Mesendoderm (in vitro differentiated cells): ENCODE measurements around the gene NDUFA8.

Experiments used
- DNase-seq: peaks from one replicate; pipeline ENCODE4 v3.0.0; 2013
- H2AK5ac ChIP-seq: 2 replicates; pipeline ENCODE4 v1.6.1; 2013; ENCODE audit warnings: low read length, inconsistent platforms
- H2BK120ac ChIP-seq: 2 replicates; pipeline ENCODE4 v1.6.1; 2013; ENCODE audit warnings: low read depth, mild to moderate bottlenecking, low read length, moderate library complexity, mixed read lengths
- H2BK15ac ChIP-seq: replicated peaks from 2 replicates; pipeline ENCODE4 v1.6.1; 2013; ENCODE audit warnings: low read depth, mild to moderate bottlenecking, moderate library complexity
- H2BK5ac ChIP-seq: 2 replicates; pipeline ENCODE4 v1.6.1; 2013; ENCODE audit warnings: low read length, inconsistent platforms
- H3K18ac ChIP-seq: 2 replicates; pipeline ENCODE4 v1.6.1; 2013; ENCODE audit warnings: mild to moderate bottlenecking, low read length, mixed read lengths
- H3K23ac ChIP-seq: one replicate; pipeline ENCODE4 v1.6.1; 2013; ENCODE audit warnings: low read length
- H3K27ac ChIP-seq: 2 replicates; pipeline ENCODE4 v1.5.1; 2013; ENCODE audit warnings: low read depth, mild to moderate bottlenecking, inconsistent platforms, low read length, moderate library complexity
- H3K27me3 ChIP-seq: 2 replicates; pipeline ENCODE4 v1.6.1; 2013; ENCODE audit warnings: low read length, control low read depth, mild to moderate bottlenecking, inconsistent platforms; ENCODE audit not compliant: insufficient read depth, poor library complexity
- H3K36me3 ChIP-seq: 2 replicates; pipeline ENCODE4 v1.6.1; 2013; ENCODE audit warnings: low read length, inconsistent platforms; ENCODE audit not compliant: control insufficient read depth, insufficient read depth
- H3K4ac ChIP-seq: one replicate; pipeline ENCODE4 v1.6.1; 2013; ENCODE audit warnings: low read depth, mild to moderate bottlenecking, low read length, moderate library complexity
- H3K4me1 ChIP-seq: 2 replicates; pipeline ENCODE4 v1.6.1; 2013; ENCODE audit warnings: low read depth, low read length, inconsistent platforms; ENCODE audit not compliant: control insufficient read depth
- H3K4me2 ChIP-seq: 2 replicates; pipeline ENCODE4 v1.6.1; 2013; ENCODE audit warnings: low read length
- H3K4me3 ChIP-seq: 2 replicates; pipeline ENCODE4 v1.5.1; 2013; ENCODE audit warnings: mild to moderate bottlenecking, low read length
- H3K56ac ChIP-seq: one replicate; pipeline ENCODE4 v1.6.1; 2013; ENCODE audit warnings: low read length
- H3K79me1 ChIP-seq: 2 replicates; pipeline ENCODE4 v1.6.1; 2013; ENCODE audit warnings: low read length, inconsistent platforms
- H3K79me2 ChIP-seq: 2 replicates; pipeline ENCODE4 v1.6.1; 2013; ENCODE audit warnings: mild to moderate bottlenecking, low read length; ENCODE audit not compliant: control insufficient read depth, insufficient read depth
- H3K9ac ChIP-seq: 2 replicates; pipeline ENCODE4 v1.6.1; 2013; ENCODE audit warnings: low read length, inconsistent platforms
- H4K5ac ChIP-seq: one replicate; pipeline ENCODE4 v1.6.1; 2013; ENCODE audit warnings: low read length
- H4K8ac ChIP-seq: one replicate; pipeline ENCODE4 v1.6.1; 2013; ENCODE audit warnings: low read depth, mild to moderate bottlenecking, control low read depth, low read length, moderate library complexity
- WGBS: extraction: QIAGEN DNeasy Blood & Tissue Kit; methylation state at CpG from one replicate; pipeline ENCODE4 v1.1.7; 2013; ENCODE audit warnings: low lambda C conversion rate, missing lambda C conversion rate; ENCODE audit not compliant: insufficient coverage; ENCODE audit errors: extremely low coverage; 5-methylcytosine and 5-hydroxymethylcytosine counted together

Gene NDUFA8

DNA sequence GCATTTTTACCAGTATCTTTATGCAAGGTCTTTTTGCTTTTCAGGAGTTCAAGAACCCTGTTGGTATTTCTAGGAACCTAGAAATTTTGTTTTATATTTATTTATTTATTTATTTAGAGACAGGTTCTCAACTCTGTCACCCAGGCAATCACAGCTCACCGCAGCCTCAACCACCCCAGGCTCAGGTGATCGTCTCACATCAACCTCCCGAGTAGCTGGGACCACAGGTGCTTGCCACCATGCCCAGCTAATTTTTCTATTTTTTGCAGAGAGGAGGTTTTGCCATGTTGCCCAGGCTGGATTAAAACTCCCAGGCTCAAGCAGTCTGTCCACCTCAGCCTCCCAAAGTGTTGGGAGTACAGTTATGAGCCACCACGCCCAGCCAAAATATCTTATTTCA, 36.3 kb upstream of the NDUFA8 start:
- no peak overlapping the region for H3K4me3 ChIP-seq
- H3K4ac ChIP-seq, result no peak overlapping the region
- DNase-seq, result no peak
- no peak overlapping the region for H2AK5ac ChIP-seq
- no peak overlapping the region for H4K5ac ChIP-seq
- H3K27me3 ChIP-seq, result no peaks in the 10 kb centered on the region
- H3K4me2 ChIP-seq, result no peak overlapping the region
- no peaks in the 10 kb centered on the region for H3K4me1 ChIP-seq
- no peak overlapping the region for H3K56ac ChIP-seq
- no peaks in the 10 kb centered on the region for H3K36me3 ChIP-seq
- no peak overlapping the region for H3K23ac ChIP-seq
- no peak overlapping the region for H3K9ac ChIP-seq
- no peak overlapping the region for H2BK15ac ChIP-seq
- H3K18ac ChIP-seq, result no peak overlapping the region
- H3K79me2 ChIP-seq, result no peaks in the 10 kb centered on the region
- no peaks in the 10 kb centered on the region for H3K79me1 ChIP-seq
- H3K27ac ChIP-seq, result no peak overlapping the region
- no CpG with 5 or more reads among the region's 4 CpGs for WGBS
- no peak overlapping the region for H2BK5ac ChIP-seq
- no peak overlapping the region for H2BK120ac ChIP-seq
- no peak overlapping the region for H4K8ac ChIP-seq

DNA sequence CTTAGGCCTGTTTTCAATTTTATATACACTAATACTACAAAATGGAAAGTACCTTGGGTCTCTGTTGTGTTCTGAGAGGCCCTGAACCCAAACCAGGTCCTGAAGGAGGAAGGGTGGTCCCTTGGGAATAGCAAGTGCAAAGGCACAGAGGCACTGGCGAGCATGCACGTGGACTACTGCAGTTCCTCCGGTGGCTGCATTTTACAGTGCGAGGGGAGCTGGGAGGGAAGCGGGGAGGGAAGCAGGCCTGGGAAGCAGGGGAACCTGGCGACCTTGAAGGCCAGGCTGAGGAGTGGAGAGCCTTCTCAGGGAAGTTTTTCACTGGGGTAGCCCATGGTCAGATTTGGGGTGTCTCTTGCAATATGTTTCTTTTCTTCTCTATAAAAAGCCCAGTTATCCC, 34.1 kb upstream of the NDUFA8 start:
- WGBS, result no CpG with 5 or more reads among the region's 6 CpGs

DNA sequence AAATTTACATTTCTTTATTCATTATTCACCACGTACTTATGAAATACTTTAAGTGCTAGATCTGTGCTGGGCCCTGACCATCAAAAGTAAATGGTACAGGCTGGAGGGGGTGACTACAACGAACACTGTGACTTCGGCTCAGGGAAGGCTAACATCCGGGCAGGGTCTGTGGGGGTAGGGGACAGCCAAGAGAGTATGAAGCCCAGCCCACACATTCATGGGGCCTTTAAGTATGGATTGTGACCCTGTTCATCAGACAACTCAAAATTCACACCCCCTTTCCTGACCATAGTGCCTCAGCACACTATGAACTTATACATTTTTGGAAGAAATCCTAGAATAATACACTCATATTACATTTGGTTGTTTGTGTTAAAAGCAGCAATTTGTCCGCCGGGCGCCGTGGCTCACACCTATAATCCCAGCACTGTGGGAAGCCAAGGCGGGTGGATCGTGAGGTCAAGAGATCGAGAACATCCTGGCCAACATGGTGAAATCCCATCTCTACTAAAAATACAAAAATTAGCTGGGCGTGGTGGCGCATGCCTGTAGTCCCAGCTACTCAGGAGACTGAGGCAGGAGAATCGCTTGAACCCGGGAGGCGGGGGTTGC, 33.4 kb upstream of the NDUFA8 start:
- Histone ChIP-seq H3K9ac (no peak overlapping the region), H3K18ac (no peak overlapping the region), H3K27ac (no peak overlapping the region), H3K79me2 (no peaks in the 10 kb centered on the region), H3K36me3 (no peaks in the 10 kb centered on the region), H2BK5ac (no peak overlapping the region), H3K79me1 (no peaks in the 10 kb centered on the region), H4K8ac (no peak overlapping the region), H3K56ac (no peak overlapping the region), H3K4ac (no peak overlapping the region), H3K4me3 (no peak overlapping the region), H3K27me3 (no peaks in the 10 kb centered on the region), H3K4me2 (no peak overlapping the region), H3K4me1 (no peaks in the 10 kb centered on the region), H2BK15ac (no peak overlapping the region), H2BK120ac (no peak overlapping the region), H2AK5ac (no peak overlapping the region), H3K23ac (no peak overlapping the region), H4K5ac (no peak overlapping the region)
- no peak for DNase-seq
- WGBS, result no CpG with 5 or more reads among the region's 16 CpGs

More for the DNA sequence above, 34.1 kb upstream of the NDUFA8 start:
- H3K79me2 ChIP-seq, result no peaks in the 10 kb centered on the region
- H2BK120ac ChIP-seq, result no peak overlapping the region
- no peak for DNase-seq
- no peak overlapping the region for H3K4me3 ChIP-seq
- no peak overlapping the region for H3K23ac ChIP-seq
- no peak overlapping the region for H3K4me2 ChIP-seq
- no peak overlapping the region for H4K8ac ChIP-seq
- H3K4ac ChIP-seq, result no peak overlapping the region
- no peaks in the 10 kb centered on the region for H3K27me3 ChIP-seq
- no peak overlapping the region for H3K27ac ChIP-seq
- H3K36me3 ChIP-seq, result no peaks in the 10 kb centered on the region
- no peak overlapping the region for H2BK15ac ChIP-seq
- no peak overlapping the region for H3K18ac ChIP-seq
- H3K4me1 ChIP-seq, result no peaks in the 10 kb centered on the region
- no peak overlapping the region for H4K5ac ChIP-seq
- H2AK5ac ChIP-seq, result no peak overlapping the region
- no peak overlapping the region for H3K56ac ChIP-seq
- H3K9ac ChIP-seq, result no peak overlapping the region
- no peaks in the 10 kb centered on the region for H3K79me1 ChIP-seq
- no peak overlapping the region for H2BK5ac ChIP-seq

DNA sequence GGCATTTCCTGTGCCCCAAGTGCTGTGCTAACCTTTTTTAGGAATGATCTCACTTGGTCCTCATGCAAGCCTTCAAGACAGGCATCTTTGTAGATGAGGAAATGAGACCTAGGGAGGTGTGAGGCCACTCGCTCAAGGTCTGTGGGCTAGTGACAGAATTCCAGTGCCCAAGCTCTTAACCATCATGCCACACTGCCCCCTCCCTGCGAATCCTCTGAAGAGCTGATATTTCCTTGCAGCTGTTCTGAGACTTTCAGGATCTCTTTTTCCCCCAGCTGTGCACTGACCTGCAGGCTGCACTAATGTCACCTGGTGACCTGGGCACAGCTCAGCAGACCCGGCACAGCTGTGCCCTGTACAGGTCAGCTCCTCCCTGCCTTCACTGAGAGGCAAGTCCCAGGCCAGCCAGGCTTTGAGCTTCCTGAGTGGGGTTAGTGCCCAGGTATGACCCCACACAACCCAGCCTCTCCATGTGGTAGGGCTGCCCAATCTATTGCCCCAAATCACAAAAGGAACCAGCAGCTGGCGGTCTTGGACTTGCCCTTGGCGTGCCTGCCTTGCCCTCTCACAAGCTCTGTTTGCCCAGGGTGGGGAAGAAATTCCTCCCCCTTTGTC, 32.8 kb upstream of the NDUFA8 start:
- Histone ChIP-seq H4K8ac (no peak overlapping the region), H3K4me1 (no peaks in the 10 kb centered on the region), H3K79me2 (no peaks in the 10 kb centered on the region), H3K56ac (no peak overlapping the region), H2BK5ac (no peak overlapping the region), H3K23ac (no peak overlapping the region), H3K4ac (no peak overlapping the region), H4K5ac (no peak overlapping the region), H3K27me3 (no peaks in the 10 kb centered on the region), H3K79me1 (no peaks in the 10 kb centered on the region), H2BK15ac (no peak overlapping the region), H2AK5ac (no peak overlapping the region), H3K4me3 (no peak overlapping the region), H3K9ac (no peak overlapping the region), H3K4me2 (no peak overlapping the region), H3K36me3 (no peaks in the 10 kb centered on the region), H3K18ac (no peak overlapping the region), H3K27ac (no peak overlapping the region), H2BK120ac (no peak overlapping the region)
- peak; percentile 21 for DNase-seq
- WGBS, result no CpG with 5 or more reads among the region's 5 CpGs

DNA sequence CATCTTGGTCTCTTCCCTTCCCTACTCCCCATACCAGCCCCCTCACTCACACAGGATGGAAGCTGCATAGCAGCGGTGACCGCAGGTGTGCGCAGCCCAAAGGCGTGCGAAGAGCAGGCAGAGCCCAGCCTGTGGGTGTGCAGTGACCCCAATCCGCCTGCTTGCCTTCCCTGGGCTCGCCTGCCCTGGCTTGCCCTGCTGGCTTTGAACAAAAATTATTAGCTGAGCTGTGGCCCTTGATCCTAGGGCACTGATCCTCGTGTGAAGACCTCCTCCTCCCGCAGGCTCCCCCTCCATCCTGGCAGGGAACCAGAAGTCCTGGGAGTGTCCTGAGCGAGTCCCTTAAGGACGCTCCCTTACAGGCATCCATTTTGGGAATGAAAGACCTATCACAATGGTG, 32.0 kb upstream of the NDUFA8 start:
- Histone ChIP-seq H3K56ac (no peak overlapping the region), H4K5ac (no peak overlapping the region), H3K4me1 (no peaks in the 10 kb centered on the region), H3K79me2 (no peaks in the 10 kb centered on the region), H4K8ac (no peak overlapping the region), H3K23ac (no peak overlapping the region), H2BK120ac (no peak overlapping the region), H3K27ac (no peak overlapping the region), H3K4me3 (no peak overlapping the region), H2AK5ac (no peak overlapping the region), H2BK5ac (no peak overlapping the region), H3K36me3 (no peaks in the 10 kb centered on the region), H3K9ac (no peak overlapping the region), H3K4me2 (no peak overlapping the region), H3K79me1 (no peaks in the 10 kb centered on the region), H3K4ac (no peak overlapping the region), H3K27me3 (no peaks in the 10 kb centered on the region), H2BK15ac (no peak overlapping the region), H3K18ac (no peak overlapping the region)
- WGBS, result no CpG with 5 or more reads among the region's 11 CpGs
- no peak for DNase-seq
